Measurements from ENCODE around the gene SYTL3. TPM values are rescaled to one million over a fixed set of nuclear protein-coding genes. Genes with fewer than 3 reads are reported as not detected.

The SYTL3 gene
- total RNA-seq, 1 experiment from 2014 or later = 0.28 TPM

- TF ChIP-seq ZNF281 (CRISPR knock-in tag; IDR thresholded peaks at IDR 0.05) (no peak), ZNF219 (CRISPR knock-in tag; IDR thresholded peaks at IDR 0.05; ENCODE audit: borderline replicate concordance) (no peak), AR (CRISPR knock-in tag; IDR thresholded peaks at IDR 0.05) (no peak)
These were observed 75.8 kb downstream of the SYTL3 start for GRCh38 chr6:158725704-158726103.

GRCh38 chr6:158729906-158730540 lies 80.2 kb downstream of the SYTL3 start:
- Mint-ChIP-seq H3K4me1 (0 out of 2 replicates have a peak, but pooled peaks cover 3% of the 10 kb centered on the region), H3K27me3 (ENCODE audit: low read depth) (peaks cover 2% of the 10 kb centered on the region; the same call in 1 of the 2 replicates), H3K27ac (peak overlapping the region; percentile 84), H3K9me3 (peaks cover 20% of the 10 kb centered on the region), H3K4me3 (peak overlapping the region; percentile 45), H3K36me3 (peaks cover 5% of the 10 kb centered on the region)
- ChIA-PET CTCF (interaction anchor here (0.6 to 3.0 kb wide), 5 partner anchors 11 to 270 kb away, joined by 3 to 23 read pairs (median 4); partner anchors contain the start of gene RSPH3), POLR2A (interaction anchor here (1.0 kb wide), 1 partner anchor 39 kb away, joined by 3 read pairs; no protein-coding TSS in a partner anchor)
- DNase-seq (ENCODE audit: low spot score) (no peak), ATAC-seq (no peak)
- TF ChIP-seq ZNF425 (CRISPR knock-in tag; conservative IDR thresholded peaks at IDR 0.05) = no peak
- no peak for TF ChIP-seq SOX15 (CRISPR knock-in tag; IDR thresholded peaks at IDR 0.05)
- no peak for TF ChIP-seq ATF1 (CRISPR knock-in tag; IDR thresholded peaks at IDR 0.05)
- TF ChIP-seq GTF2I (CRISPR knock-in tag; conservative IDR thresholded peaks at IDR 0.05) = no peak
- no peak for TF ChIP-seq AFF4 (CRISPR knock-in tag; IDR thresholded peaks at IDR 0.05; ENCODE audit: borderline replicate concordance)
- TF ChIP-seq FOXK1 (CRISPR knock-in tag; IDR thresholded peaks at IDR 0.05) = no peak
- no peak for TF ChIP-seq ZNF121 (CRISPR knock-in tag; IDR thresholded peaks at IDR 0.05)
- no peak for TF ChIP-seq ZNF532 (CRISPR knock-in tag; IDR thresholded peaks at IDR 0.05; ENCODE audit: borderline replicate concordance)
- no peak for TF ChIP-seq TCF7 (CRISPR knock-in tag; IDR thresholded peaks at IDR 0.05; ENCODE audit: low read depth)

More at GRCh38 chr6:158725704-158726103, 75.8 kb downstream of the SYTL3 start:
- ATAC-seq = no peak
- no peak overlapping the region for H3K4me3 Mint-ChIP-seq
- no peak overlapping the region for H3K27ac Mint-ChIP-seq
- peaks cover 5% of the 10 kb centered on the region for H3K36me3 Mint-ChIP-seq
- 0 out of 2 replicates have a peak, but pooled peaks cover 3% of the 10 kb centered on the region for H3K4me1 Mint-ChIP-seq
- CTCF ChIA-PET = no interaction called here
- DNase-seq (ENCODE audit: low spot score) = no peak
- H3K27me3 Mint-ChIP-seq (ENCODE audit: low read depth) = peaks cover 2% of the 10 kb centered on the region; the same call in 1 of the 2 replicates
- H3K9me3 Mint-ChIP-seq = peaks cover 8% of the 10 kb centered on the region; the same call in 1 of the 2 replicates
- POLR2A ChIA-PET = no interaction called here

Data from WTC11 (cell line).